ENCODE results near the gene SLC31A2. TPM values are rescaled to one million over a fixed set of nuclear protein-coding genes. Genes with fewer than 3 reads are reported as not detected.
A peak's percentile ranks its signal among the peaks of the same experiment; 100 is the strongest.

SLC31A2 gene
- total RNA-seq, 1 experiment from 2014 or later: 15.1 TPM

- H3K4me1 ChIP-seq (replicated peaks; ENCODE audit: insufficient read depth): no peaks in the 10 kb centered on the region
- DNase-seq: peak in 1 of 2 experiments; percentile 50
- no peaks in the 10 kb centered on the region for H3K27me3 ChIP-seq (ENCODE audit: insufficient read depth, low read depth)
- intact Hi-C loops (cut with micrococcal nuclease; ENCODE audit: unreplicated experiment): no loop called here
- no peak overlapping the region for H3K4me2 ChIP-seq
- peaks cover 3% of the 10 kb centered on the region; the same call in 1 of the 2 replicates for H3K9me3 ChIP-seq (ENCODE audit: insufficient read depth, low read depth)
- H3F3A ChIP-seq (ENCODE audit: insufficient read depth, low read depth): no peaks in the 10 kb centered on the region
- peaks cover 51% of the 10 kb centered on the region for H3K36me3 ChIP-seq (ENCODE audit: low read depth)
- H2AFZ ChIP-seq: no peak overlapping the region
- no peak overlapping the region for H3K27ac ChIP-seq
- TF ChIP-seq CTCF (conservative IDR thresholded peaks at IDR 0.05) (no peak), EZH2 (IDR thresholded peaks at IDR 0.05; ENCODE audit: low read depth) (no peak)
- H4K20me1 ChIP-seq (ENCODE audit: insufficient read depth): no peaks in the 10 kb centered on the region
- CTCF ChIA-PET: interaction anchor here (0.6 kb wide), 1 partner anchor 97 kb away, joined by 3 read pairs; no protein-coding TSS in a partner anchor
- POLR2A ChIA-PET (ENCODE audit: unreplicated experiment): interaction anchor here (0.6 kb wide), 2 partner anchors 27 to 71 kb away, joined by 6 to 7 read pairs; partner anchors contain the start of gene SLC31A2
- BruUV-seq (replicated peaks): no TSS peak
- no peak overlapping the region for H3K4me3 ChIP-seq
- no peaks in the 10 kb centered on the region for H3K79me2 ChIP-seq (ENCODE audit: low read depth)
- H3K9me2 ChIP-seq (ENCODE audit: insufficient read depth): no peaks in the 10 kb centered on the region
Observed at GRCh38 chr9:113178087-113178486, 27.3 kb downstream of the SLC31A2 start.

- H3F3A ChIP-seq (ENCODE audit: insufficient read depth, low read depth): no peaks in the 10 kb centered on the region
- no peak overlapping the region for H3K4me2 ChIP-seq
- H3K9me3 ChIP-seq (ENCODE audit: insufficient read depth, low read depth): peaks cover 3% of the 10 kb centered on the region; the same call in 1 of the 2 replicates
- H3K9me2 ChIP-seq (ENCODE audit: insufficient read depth): no peaks in the 10 kb centered on the region
- TF ChIP-seq CTCF (conservative IDR thresholded peaks at IDR 0.05): no peak
- no peak for TF ChIP-seq EZH2 (IDR thresholded peaks at IDR 0.05; ENCODE audit: low read depth)
- no peaks in the 10 kb centered on the region for H3K4me1 ChIP-seq (replicated peaks; ENCODE audit: insufficient read depth)
- no peaks in the 10 kb centered on the region for H3K27me3 ChIP-seq (ENCODE audit: insufficient read depth, low read depth)
- no peak overlapping the region for H2AFZ ChIP-seq
- intact Hi-C loops (cut with micrococcal nuclease; ENCODE audit: unreplicated experiment): no loop called here
- H3K36me3 ChIP-seq (ENCODE audit: low read depth): peaks cover 59% of the 10 kb centered on the region
- ChIA-PET POLR2A (ENCODE audit: unreplicated experiment) (interaction anchor here (0.6 to 0.7 kb wide), 2 partner anchors 12 to 30 kb away, joined by 3 to 6 read pairs; no protein-coding TSS in a partner anchor), CTCF (interaction anchor here (0.7 kb wide), 1 partner anchor 9 kb away, joined by 3 read pairs; no protein-coding TSS in a partner anchor)
- H3K79me2 ChIP-seq (ENCODE audit: low read depth): no peaks in the 10 kb centered on the region
- DNase-seq: no peak
- no peaks in the 10 kb centered on the region for H4K20me1 ChIP-seq (ENCODE audit: insufficient read depth)
- H3K4me3 ChIP-seq: no peak overlapping the region
- H3K27ac ChIP-seq: no peak overlapping the region
- BruUV-seq (replicated peaks): no TSS peak
Observed at GRCh38 chr9:113179839-113180238, 29.0 kb downstream of the SLC31A2 start.

DNA sequence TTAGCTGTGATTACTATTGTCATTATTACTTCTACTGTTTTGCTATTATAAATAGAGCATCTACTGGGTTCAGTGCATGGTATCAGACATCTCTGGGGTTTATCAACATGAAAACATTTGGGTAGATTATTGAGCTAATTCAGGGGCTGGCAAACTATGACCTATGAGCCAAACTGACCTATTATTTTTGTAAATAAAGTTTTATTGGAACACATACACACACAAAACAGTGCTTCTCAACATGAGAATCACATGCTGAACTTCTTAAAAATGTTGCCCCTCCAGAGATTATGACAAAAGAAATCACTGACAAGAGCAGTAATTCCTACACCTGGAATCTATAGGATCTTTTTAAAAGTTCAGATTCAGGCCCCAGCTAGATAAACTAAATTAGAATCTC lies 30.4 kb downstream of the SLC31A2 start:
- BruUV-seq (replicated peaks): no TSS peak
- Histone ChIP-seq H3K36me3 (ENCODE audit: low read depth) (peaks cover 61% of the 10 kb centered on the region), H3K79me2 (ENCODE audit: low read depth) (no peaks in the 10 kb centered on the region), H2AFZ (no peak overlapping the region), H3K4me2 (no peak overlapping the region), H3K27me3 (ENCODE audit: insufficient read depth, low read depth) (no peaks in the 10 kb centered on the region), H4K20me1 (ENCODE audit: insufficient read depth) (no peaks in the 10 kb centered on the region), H3K9me2 (ENCODE audit: insufficient read depth) (no peaks in the 10 kb centered on the region), H3K4me3 (no peak overlapping the region), H3K27ac (no peak overlapping the region), H3K4me1 (replicated peaks; ENCODE audit: insufficient read depth) (no peaks in the 10 kb centered on the region), H3K9me3 (ENCODE audit: insufficient read depth, low read depth) (peaks cover under 1% of the 10 kb centered on the region; the same call in 1 of the 2 replicates), H3F3A (ENCODE audit: insufficient read depth, low read depth) (no peaks in the 10 kb centered on the region)
- intact Hi-C loops (cut with micrococcal nuclease; ENCODE audit: unreplicated experiment): no loop called here
- ChIA-PET CTCF (no interaction called here), POLR2A (ENCODE audit: unreplicated experiment) (no interaction called here)
- TF ChIP-seq CTCF (conservative IDR thresholded peaks at IDR 0.05) (no peak), EZH2 (IDR thresholded peaks at IDR 0.05; ENCODE audit: low read depth) (no peak)
- DNase-seq: no peak

All from PC-9 (cell line).